SK-N-DZ (cell line): ENCODE measurements around the gene CYP11A1.

Source experiments
- DNase-seq: peaks from one replicate; pipeline ENCODE4 v3.0.0-alpha.2; 2015; ENCODE audit warnings: low spot score
- small RNA-seq, 2 experiments: library from RNA; depleted of rRNA; stranded (forward); fragments of <200 nt; gene quantifications; one replicate each; pipeline ENCODE3, GENCODE V24; 2014

CYP11A1 gene

DNA sequence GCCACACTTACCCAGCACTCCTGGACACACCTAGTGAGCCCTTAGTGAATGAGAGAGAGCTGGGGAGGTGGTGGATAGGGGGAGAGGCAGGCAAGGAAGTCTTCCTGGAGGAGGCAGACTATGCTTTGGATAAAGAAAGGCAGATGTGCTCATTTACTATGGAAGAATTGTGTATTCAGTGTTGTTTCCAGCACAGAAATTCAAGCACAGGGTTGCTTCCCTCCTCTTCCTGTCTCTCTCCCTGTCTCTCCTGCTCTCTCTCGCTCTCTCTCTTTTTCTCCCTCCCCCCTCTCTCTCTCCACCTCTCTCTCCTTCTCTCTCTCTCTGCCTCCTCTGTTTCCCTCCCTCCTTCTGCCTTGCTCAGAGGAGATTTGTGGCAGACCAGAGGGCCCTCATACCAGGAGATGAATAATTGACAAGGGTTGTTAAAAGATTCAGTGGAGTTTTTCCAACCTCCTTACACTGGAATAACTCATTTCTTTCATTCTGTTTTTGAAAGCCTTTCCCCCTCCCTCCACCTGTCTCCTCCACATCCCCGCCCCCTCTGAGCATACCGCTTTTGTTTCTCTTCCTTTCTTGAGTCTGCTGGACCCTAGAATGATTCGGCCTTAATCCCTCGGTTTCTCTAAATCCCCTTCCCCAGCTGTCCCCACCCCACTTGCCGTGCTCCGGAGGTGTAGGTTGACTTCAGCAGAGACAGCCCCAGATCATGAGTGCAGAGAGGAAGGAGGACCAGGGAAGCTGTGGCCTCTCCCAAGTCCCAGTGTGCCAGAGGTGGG is 65.7 kb downstream of the CYP11A1 start:
- no peak for DNase-seq

GRCh38 chr15:74300057-74300795 is 67.2 kb downstream of the CYP11A1 start:
- DNase-seq: no peak

GRCh38 chr15:74297887-74298286 is 69.6 kb downstream of the CYP11A1 start:
- DNase-seq: peak; percentile 58

GRCh38 chr15:74295800-74296199 is 71.6 kb downstream of the CYP11A1 start:
- DNase-seq: peak; percentile 27

- DNase-seq: no peak
Observed at GRCh38 chr15:74294010-74294409, 73.4 kb downstream of the CYP11A1 start.

DNA sequence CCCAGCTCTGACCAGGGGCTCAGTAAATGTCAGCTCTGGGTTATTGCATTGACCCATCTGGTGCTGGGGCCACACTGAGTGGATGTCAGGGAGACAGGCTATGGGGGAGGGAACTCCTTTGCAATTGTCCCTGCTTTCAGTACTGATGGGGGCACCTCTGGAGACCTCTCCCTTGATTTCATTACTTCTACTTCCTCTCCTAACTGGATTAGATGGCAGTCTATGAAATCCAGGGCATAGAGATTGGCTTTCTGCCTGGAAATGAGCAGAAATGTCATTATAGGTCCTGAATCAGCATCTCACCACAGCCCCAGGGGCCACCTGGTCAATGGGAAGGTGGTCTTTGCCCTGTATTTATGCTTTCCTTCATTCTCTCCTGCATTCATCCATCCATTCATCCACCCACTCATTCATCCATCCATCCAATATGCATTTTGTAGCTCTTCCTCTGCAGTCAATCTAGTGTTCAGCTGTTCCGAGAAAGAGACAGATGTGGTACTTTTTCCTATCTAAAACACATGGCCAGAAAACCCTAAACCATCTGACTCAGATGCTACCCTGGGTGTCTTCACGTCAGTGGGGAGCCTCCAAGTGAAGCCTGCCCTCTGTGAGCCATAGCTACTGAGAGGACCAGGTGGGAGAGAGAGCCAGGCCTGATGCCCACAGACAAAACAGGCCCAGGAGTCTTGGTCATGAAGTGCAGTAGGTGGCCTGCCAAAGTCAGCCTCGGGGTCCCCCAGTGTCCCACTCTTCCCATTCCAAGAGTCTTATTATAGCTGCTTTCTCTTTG is 74.2 kb downstream of the CYP11A1 start:
- peak; percentile 84 for DNase-seq

- peak; percentile 100 for DNase-seq
Observed at GRCh38 chr15:74291101-74292071, 76.1 kb downstream of the CYP11A1 start.

GRCh38 chr15:74290645-74291044 is 76.8 kb downstream of the CYP11A1 start:
- DNase-seq: no peak

GRCh38 chr15:74289671-74290070 is 77.8 kb downstream of the CYP11A1 start:
- DNase-seq: no peak

Small RNAs within 50 kb of the gene (small RNA-seq; reads per million reads assigned to genes)
- 0 reads per million in 2 experiments for gene MIR6881
